Lower leg skin (tissue), 3 donors: ENCODE results near the gene CD302.

Experiments
- CTCF ChIP-seq, 3 donors: fragments of 450-650 bp; IDR thresholded peaks; one replicate each; pipeline ENCODE4 v1.5.1; 2016; ENCODE audit warnings: antibody characterized with exemption in 3 of 3, mild to moderate bottlenecking in 3 of 3, moderate library complexity in 2 of 3
- POLR2A ChIP-seq, 2 donors: fragments of 450-650 bp; IDR thresholded peaks; one replicate each; pipeline ENCODE4 v1.6.1; 2016 to 2017; ENCODE audit warnings: antibody characterized with exemption in 2 of 2, mild to moderate bottlenecking in 1 of 2, moderate library complexity in 1 of 2

- TF ChIP-seq CTCF (IDR thresholded peaks at IDR 0.05) (no peak), POLR2A (IDR thresholded peaks at IDR 0.05) (no peak)
Observed at GRCh38 chr2:159720676-159721075, 77.3 kb downstream of the CD302 start.
